Activated naive CD4-positive, alpha-beta T cell treated with anti-CD3 and anti-CD28 coated beads, Interleukin-2, amount 10 ng/mL, durations not matched to agents 7 days and 5 days (primary cell): ENCODE measurements around the gene ITGA8.

ENCODE experiments used
- CTCF ChIA-PET: fragments of 350-600 bp; sonication (Branson Sonifier 250); formaldehyde crosslinking; loops from one replicate; lab custom pipeline; 2021; ENCODE audit warnings: antibody characterized with exemption; lab: Charles Lee
- DNase-seq: peaks from one replicate; pipeline ENCODE4 v3.0.0-alpha.2; 2020
- H3K27ac Mint-ChIP-seq: one replicate; pipeline ENCODE4 v1.8.0; 2021; ENCODE audit warnings: mild to moderate bottlenecking, moderate library complexity, mixed read lengths
- H3K27me3 Mint-ChIP-seq: one replicate; pipeline ENCODE4 v1.8.0; 2021; ENCODE audit warnings: mild to moderate bottlenecking, mixed read lengths
- H3K36me3 Mint-ChIP-seq: one replicate; pipeline ENCODE4 v1.8.0; 2021; ENCODE audit warnings: mixed read lengths
- H3K4me1 Mint-ChIP-seq: one replicate; pipeline ENCODE4 v1.8.0; 2021; ENCODE audit warnings: mixed read lengths
- H3K4me3 Mint-ChIP-seq: one replicate; pipeline ENCODE4 v1.8.0; 2021; ENCODE audit warnings: mild to moderate bottlenecking, moderate library complexity, mixed read lengths
- H3K9me3 Mint-ChIP-seq: one replicate; pipeline ENCODE4 v1.8.0; 2021; ENCODE audit warnings: mixed read lengths

Gene ITGA8

DNA sequence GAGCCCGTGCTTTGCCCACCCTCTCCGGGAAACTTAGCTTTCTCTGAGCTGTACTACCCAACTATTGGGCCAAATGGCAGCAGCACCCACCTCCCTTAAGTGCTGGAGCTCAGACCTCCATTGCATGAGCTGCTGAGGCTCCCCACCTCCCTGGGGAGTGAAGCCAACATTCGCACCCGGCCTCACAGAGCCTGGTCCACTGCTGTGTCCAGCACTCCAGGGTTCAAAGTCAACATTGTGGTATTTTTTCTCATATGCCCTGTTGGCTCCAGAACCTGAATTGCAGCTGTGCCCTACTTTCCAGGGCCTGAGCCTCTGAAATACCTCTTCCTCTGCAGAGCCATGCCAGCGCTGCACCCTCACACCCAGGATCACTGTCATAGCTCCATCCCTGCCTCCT lies 29.7 kb downstream of the ITGA8 start:
- H3K27ac Mint-ChIP-seq = no peak overlapping the region
- H3K27me3 Mint-ChIP-seq = no peaks in the 10 kb centered on the region
- H3K4me1 Mint-ChIP-seq = no peaks in the 10 kb centered on the region
- no peaks in the 10 kb centered on the region for H3K9me3 Mint-ChIP-seq
- CTCF ChIA-PET = no interaction called here
- no peaks in the 10 kb centered on the region for H3K36me3 Mint-ChIP-seq
- no peak overlapping the region for H3K4me3 Mint-ChIP-seq
- DNase-seq = no peak

GRCh38 chr10:15684768-15685167 lies 35.0 kb downstream of the ITGA8 start:
- H3K36me3 Mint-ChIP-seq = no peaks in the 10 kb centered on the region
- H3K27me3 Mint-ChIP-seq = no peaks in the 10 kb centered on the region
- H3K4me3 Mint-ChIP-seq = no peak overlapping the region
- no peaks in the 10 kb centered on the region for H3K4me1 Mint-ChIP-seq
- no peaks in the 10 kb centered on the region for H3K9me3 Mint-ChIP-seq
- H3K27ac Mint-ChIP-seq = no peak overlapping the region
- CTCF ChIA-PET = no interaction called here
- DNase-seq = no peak

DNA sequence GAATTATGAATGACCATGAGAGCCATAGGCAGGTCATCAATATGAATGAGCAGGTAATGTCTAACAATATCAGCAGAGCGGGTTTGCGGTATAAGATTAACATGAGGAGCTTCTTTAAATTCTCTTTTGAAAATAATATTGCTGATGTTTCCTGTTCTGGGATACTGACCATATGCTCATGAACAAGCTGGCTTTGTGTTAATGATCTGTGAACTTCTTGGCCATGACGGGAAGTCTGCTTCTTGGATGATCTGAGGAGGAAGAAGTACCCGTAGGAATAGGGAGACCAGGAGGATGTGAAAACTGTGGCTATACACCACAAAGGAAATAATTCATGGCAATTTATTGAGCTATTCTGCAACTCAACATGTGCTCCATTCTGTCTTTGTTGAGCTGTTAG lies 38.6 kb downstream of the ITGA8 start:
- no peaks in the 10 kb centered on the region for H3K9me3 Mint-ChIP-seq
- no peak overlapping the region for H3K4me3 Mint-ChIP-seq
- no peak for DNase-seq
- H3K27me3 Mint-ChIP-seq = no peaks in the 10 kb centered on the region
- no peaks in the 10 kb centered on the region for H3K36me3 Mint-ChIP-seq
- no peaks in the 10 kb centered on the region for H3K4me1 Mint-ChIP-seq
- CTCF ChIA-PET = no interaction called here
- no peak overlapping the region for H3K27ac Mint-ChIP-seq

GRCh38 chr10:15678851-15679250 lies 40.9 kb downstream of the ITGA8 start:
- no peak for DNase-seq
- no peak overlapping the region for H3K4me3 Mint-ChIP-seq
- H3K27me3 Mint-ChIP-seq = no peaks in the 10 kb centered on the region
- H3K36me3 Mint-ChIP-seq = no peaks in the 10 kb centered on the region
- CTCF ChIA-PET = no interaction called here
- H3K9me3 Mint-ChIP-seq = no peaks in the 10 kb centered on the region
- H3K4me1 Mint-ChIP-seq = no peaks in the 10 kb centered on the region
- H3K27ac Mint-ChIP-seq = no peak overlapping the region

GRCh38 chr10:15672469-15672868 lies 47.3 kb downstream of the ITGA8 start:
- Mint-ChIP-seq H3K27me3 (no peaks in the 10 kb centered on the region), H3K4me3 (no peak overlapping the region), H3K4me1 (no peaks in the 10 kb centered on the region), H3K27ac (no peak overlapping the region), H3K36me3 (no peaks in the 10 kb centered on the region), H3K9me3 (peaks cover 2% of the 10 kb centered on the region)
- CTCF ChIA-PET = no interaction called here
- no peak for DNase-seq

DNA sequence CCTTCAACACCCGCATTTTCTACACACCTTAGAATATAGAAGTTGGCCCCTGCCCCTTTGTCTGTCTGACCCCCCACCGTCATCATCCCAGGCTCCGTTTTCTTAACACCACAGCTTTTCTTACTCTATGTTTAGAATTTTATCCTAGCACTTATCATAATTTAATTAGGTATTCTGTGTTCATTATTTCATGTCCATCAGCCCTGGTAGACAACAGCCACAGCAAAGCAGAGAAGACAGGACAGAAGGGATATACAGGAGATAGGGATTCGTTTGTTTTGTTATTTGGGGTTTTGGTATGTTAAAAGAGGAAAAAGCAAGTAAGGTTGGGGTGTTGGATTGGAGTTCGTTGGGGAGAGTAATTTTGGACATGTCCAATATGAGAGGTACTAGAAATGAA lies 48.8 kb downstream of the ITGA8 start:
- CTCF ChIA-PET = no interaction called here
- no peak for DNase-seq
- H3K36me3 Mint-ChIP-seq = no peaks in the 10 kb centered on the region
- H3K27ac Mint-ChIP-seq = no peak overlapping the region
- no peaks in the 10 kb centered on the region for H3K4me1 Mint-ChIP-seq
- peaks cover 2% of the 10 kb centered on the region for H3K9me3 Mint-ChIP-seq
- no peaks in the 10 kb centered on the region for H3K27me3 Mint-ChIP-seq
- no peak overlapping the region for H3K4me3 Mint-ChIP-seq

- DNase-seq = no peak
- no peaks in the 10 kb centered on the region for H3K9me3 Mint-ChIP-seq
- CTCF ChIA-PET = no interaction called here
- H3K27ac Mint-ChIP-seq = no peak overlapping the region
- H3K4me3 Mint-ChIP-seq = no peak overlapping the region
- H3K4me1 Mint-ChIP-seq = no peaks in the 10 kb centered on the region
- no peaks in the 10 kb centered on the region for H3K36me3 Mint-ChIP-seq
- no peaks in the 10 kb centered on the region for H3K27me3 Mint-ChIP-seq
These were observed 58.1 kb downstream of the ITGA8 start for GRCh38 chr10:15661574-15661973.

DNA sequence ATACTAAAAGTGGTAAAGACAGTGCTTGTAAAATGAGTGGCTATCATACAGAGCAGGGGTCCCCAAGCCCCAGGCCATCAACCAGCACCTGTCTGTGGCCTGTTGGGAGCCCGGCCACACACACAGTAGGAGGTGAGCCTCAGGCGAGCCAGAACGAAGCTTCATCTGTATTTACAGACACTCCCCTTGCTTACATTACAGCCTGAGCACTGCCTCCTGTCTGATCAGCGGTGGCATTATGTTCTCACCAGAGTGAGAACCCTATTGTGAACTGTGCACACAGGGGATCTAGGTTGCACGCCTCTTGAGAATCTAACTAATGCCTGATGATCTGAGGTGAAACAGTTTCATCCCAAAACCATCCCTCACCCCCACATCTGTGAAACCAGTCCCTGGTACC lies 58.7 kb downstream of the ITGA8 start:
- CTCF ChIA-PET = no interaction called here

DNA sequence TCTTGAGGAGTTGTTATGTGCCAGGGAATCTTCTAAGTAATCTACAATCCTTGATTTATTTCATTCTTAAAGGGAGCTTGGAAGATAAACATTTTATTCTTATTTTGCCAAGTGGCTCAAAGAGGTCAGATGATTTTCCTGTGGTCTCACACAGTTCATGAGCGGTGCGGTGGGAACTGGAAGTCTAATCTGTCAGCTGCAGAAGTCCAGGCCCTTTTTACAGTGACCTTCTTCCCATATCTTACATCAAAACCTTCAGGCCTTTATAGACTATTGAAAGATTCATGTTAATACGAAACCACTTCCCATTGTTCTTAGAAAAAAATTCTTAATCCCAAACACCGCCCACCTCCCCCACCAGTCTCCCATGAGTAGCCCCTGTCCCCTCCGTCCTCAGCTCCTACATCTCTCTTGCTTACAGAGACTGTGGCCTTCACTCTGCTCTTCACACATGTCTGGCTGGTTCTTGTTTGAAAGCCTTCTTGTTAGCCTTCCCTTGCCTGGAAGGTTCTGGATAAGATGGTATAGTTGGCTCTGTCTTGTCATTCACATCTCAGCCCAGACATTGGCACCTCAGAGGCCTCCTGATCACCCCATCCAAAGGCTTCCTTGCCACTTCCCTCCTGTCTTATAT lies 61.5 kb downstream of the ITGA8 start:
- no peak for DNase-seq
- Mint-ChIP-seq H3K4me1 (no peaks in the 10 kb centered on the region), H3K4me3 (no peak overlapping the region), H3K9me3 (no peaks in the 10 kb centered on the region), H3K36me3 (no peaks in the 10 kb centered on the region), H3K27ac (no peak overlapping the region), H3K27me3 (no peaks in the 10 kb centered on the region)
- CTCF ChIA-PET = no interaction called here

More for the DNA sequence above, 58.7 kb downstream of the ITGA8 start:
- no peak for DNase-seq
- Mint-ChIP-seq H3K27me3 (no peaks in the 10 kb centered on the region), H3K9me3 (no peaks in the 10 kb centered on the region), H3K27ac (no peak overlapping the region), H3K36me3 (no peaks in the 10 kb centered on the region), H3K4me3 (no peak overlapping the region), H3K4me1 (no peaks in the 10 kb centered on the region)

GRCh38 chr10:15652757-15653156 lies 67.0 kb downstream of the ITGA8 start:
- Mint-ChIP-seq H3K27ac (no peak overlapping the region), H3K36me3 (no peaks in the 10 kb centered on the region), H3K9me3 (no peaks in the 10 kb centered on the region), H3K4me1 (no peaks in the 10 kb centered on the region), H3K27me3 (no peaks in the 10 kb centered on the region), H3K4me3 (no peak overlapping the region)
- CTCF ChIA-PET = interaction anchor here (1.2 kb wide), 1 partner anchor 13 kb away, joined by 3 read pairs; no protein-coding TSS in a partner anchor
- no peak for DNase-seq

GRCh38 chr10:15652117-15652516 lies 67.6 kb downstream of the ITGA8 start:
- no peaks in the 10 kb centered on the region for H3K36me3 Mint-ChIP-seq
- H3K4me1 Mint-ChIP-seq = no peaks in the 10 kb centered on the region
- no peak for DNase-seq
- no peaks in the 10 kb centered on the region for H3K9me3 Mint-ChIP-seq
- no peaks in the 10 kb centered on the region for H3K27me3 Mint-ChIP-seq
- H3K27ac Mint-ChIP-seq = no peak overlapping the region
- CTCF ChIA-PET = interaction anchor here (1.2 kb wide), 1 partner anchor 13 kb away, joined by 3 read pairs; no protein-coding TSS in a partner anchor
- no peak overlapping the region for H3K4me3 Mint-ChIP-seq

- Mint-ChIP-seq H3K27ac (no peak overlapping the region), H3K27me3 (no peaks in the 10 kb centered on the region), H3K4me1 (no peaks in the 10 kb centered on the region), H3K36me3 (no peaks in the 10 kb centered on the region), H3K4me3 (no peak overlapping the region), H3K9me3 (no peaks in the 10 kb centered on the region)
- DNase-seq = no peak
- CTCF ChIA-PET = no interaction called here
These were observed 68.5 kb downstream of the ITGA8 start for GRCh38 chr10:15651175-15651574.

GRCh38 chr10:15642095-15642494 lies 77.6 kb downstream of the ITGA8 start:
- no peak for DNase-seq
- H3K4me3 Mint-ChIP-seq = no peak overlapping the region
- no peaks in the 10 kb centered on the region for H3K4me1 Mint-ChIP-seq
- H3K27me3 Mint-ChIP-seq = peaks cover 4% of the 10 kb centered on the region
- H3K36me3 Mint-ChIP-seq = no peaks in the 10 kb centered on the region
- no peaks in the 10 kb centered on the region for H3K9me3 Mint-ChIP-seq
- CTCF ChIA-PET = no interaction called here
- H3K27ac Mint-ChIP-seq = no peak overlapping the region

- no peak for DNase-seq
- H3K36me3 Mint-ChIP-seq = no peaks in the 10 kb centered on the region
- H3K4me3 Mint-ChIP-seq = no peak overlapping the region
- CTCF ChIA-PET = no interaction called here
- peaks cover 4% of the 10 kb centered on the region for H3K27me3 Mint-ChIP-seq
- H3K9me3 Mint-ChIP-seq = no peaks in the 10 kb centered on the region
- no peak overlapping the region for H3K27ac Mint-ChIP-seq
- H3K4me1 Mint-ChIP-seq = no peaks in the 10 kb centered on the region
These were observed 79.1 kb downstream of the ITGA8 start for GRCh38 chr10:15640536-15641085.

DNA sequence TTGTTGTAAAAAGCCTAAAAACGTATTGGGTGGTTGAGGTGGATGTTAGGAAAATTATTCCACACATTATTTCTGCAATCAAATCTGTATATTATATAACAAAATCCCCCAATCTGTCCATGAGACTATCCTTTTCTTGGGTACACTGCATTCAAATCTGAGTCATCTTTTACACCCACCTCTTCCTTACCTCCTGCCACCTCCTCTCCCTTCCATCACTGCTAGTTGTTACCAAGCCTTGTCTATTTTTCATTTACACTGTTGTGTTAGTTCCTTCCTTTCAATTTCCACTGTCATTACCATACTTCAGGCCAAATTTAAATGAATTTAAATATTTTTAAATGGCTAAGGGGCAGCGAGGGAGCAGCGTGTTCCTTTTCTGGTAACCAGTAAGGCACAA lies 83.3 kb downstream of the ITGA8 start:
- H3K9me3 Mint-ChIP-seq = no peaks in the 10 kb centered on the region
- no peak overlapping the region for H3K27ac Mint-ChIP-seq
- CTCF ChIA-PET = no interaction called here
- no peaks in the 10 kb centered on the region for H3K4me1 Mint-ChIP-seq
- no peak overlapping the region for H3K4me3 Mint-ChIP-seq
- DNase-seq = no peak
- no peaks in the 10 kb centered on the region for H3K36me3 Mint-ChIP-seq
- H3K27me3 Mint-ChIP-seq = no peaks in the 10 kb centered on the region
